ENCODE results near the gene GALNT18. TPM values are rescaled to one million over a fixed set of nuclear protein-coding genes. Genes with fewer than 3 reads are reported as not detected.

Gene GALNT18
- total and polyA plus RNA-seq, 2 of the 4 experiments (the other 2 are of a cell fraction): 9.5 to 11.3 TPM

DNA sequence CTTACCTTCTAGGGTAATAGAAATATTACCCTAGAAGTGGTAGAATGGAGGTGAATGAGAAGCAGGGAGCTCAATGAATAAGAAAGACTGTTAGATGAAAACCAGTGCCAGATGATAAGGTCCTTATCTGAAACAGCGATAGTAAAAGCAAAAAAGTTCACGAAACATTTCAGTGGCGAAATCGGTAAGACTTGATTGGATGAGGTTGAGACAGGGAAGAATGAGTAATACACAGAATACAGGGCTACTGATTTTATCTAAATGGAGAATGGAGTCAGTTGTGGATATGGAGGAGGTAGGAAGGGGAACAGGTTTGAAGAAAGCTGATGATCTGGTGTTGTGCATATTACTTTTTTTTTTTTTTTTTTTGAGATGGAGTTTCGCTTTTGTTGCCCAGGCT lies 96.5 kb downstream of the GALNT18 start:
- POLR2A ChIA-PET (ENCODE audit: unreplicated experiment): no interaction called here
- no TSS peak for BruUV-seq (replicated peaks)
- H3K4ac ChIP-seq (ENCODE audit: low read depth, low read length): no peak overlapping the region
- H3K27me3 ChIP-seq (ENCODE audit: control insufficient read depth, insufficient read depth, low read length): peaks cover 2% of the 10 kb centered on the region; the same call in 1 of the 2 replicates
- no peak overlapping the region for H3K9ac ChIP-seq (ENCODE audit: low read depth, low read length)
- H3K9me1 ChIP-seq (ENCODE audit: insufficient read depth, low read length): no peaks in the 10 kb centered on the region
- no peak overlapping the region for H2AK9ac ChIP-seq (replicated peaks; ENCODE audit: low read depth, low read length, poor library complexity)
- H3K56ac ChIP-seq (ENCODE audit: extremely low read depth, insufficient read depth, low read length): no peak overlapping the region
- H3K4me2 ChIP-seq (ENCODE audit: low read depth, low read length): no peak overlapping the region
- CTCF ChIA-PET: interaction anchor here (0.6 kb wide), 1 partner anchor 141 kb away, joined by 3 read pairs; no protein-coding TSS in a partner anchor
- H2BK20ac ChIP-seq (ENCODE audit: low read depth, low read length): no peak overlapping the region
- no peak overlapping the region for H2AK5ac ChIP-seq (ENCODE audit: low read depth, low read length)
- TF ChIP-seq CEBPB (IDR thresholded peaks at IDR 0.05; ENCODE audit: low read depth, low read length) (no peak), USF2 (IDR thresholded peaks at IDR 0.05; ENCODE audit: low read depth, low read length) (no peak), BHLHE40 (IDR thresholded peaks at IDR 0.05; ENCODE audit: low read depth, low read length) (no peak), RCOR1 (IDR thresholded peaks at IDR 0.05; ENCODE audit: insufficient replicate concordance, low read length) (no peak), FOS (IDR thresholded peaks at IDR 0.05; ENCODE audit: low read depth, low read length) (no peak), POLR2A (IDR thresholded peaks at IDR 0.05; ENCODE audit: low read depth, low read length) (no peak), MXI1 (IDR thresholded peaks at IDR 0.05; ENCODE audit: borderline replicate concordance, low read depth, low read length) (no peak), ELK1 (IDR thresholded peaks at IDR 0.05; ENCODE audit: borderline replicate concordance, low read depth, low read length) (no peak), RFX5 (IDR thresholded peaks at IDR 0.05; ENCODE audit: low read depth, low read length) (no peak), MAZ (IDR thresholded peaks at IDR 0.05; ENCODE audit: borderline replicate concordance, low read depth, low read length) (no peak)
- TF ChIP-seq, protein P1, sequence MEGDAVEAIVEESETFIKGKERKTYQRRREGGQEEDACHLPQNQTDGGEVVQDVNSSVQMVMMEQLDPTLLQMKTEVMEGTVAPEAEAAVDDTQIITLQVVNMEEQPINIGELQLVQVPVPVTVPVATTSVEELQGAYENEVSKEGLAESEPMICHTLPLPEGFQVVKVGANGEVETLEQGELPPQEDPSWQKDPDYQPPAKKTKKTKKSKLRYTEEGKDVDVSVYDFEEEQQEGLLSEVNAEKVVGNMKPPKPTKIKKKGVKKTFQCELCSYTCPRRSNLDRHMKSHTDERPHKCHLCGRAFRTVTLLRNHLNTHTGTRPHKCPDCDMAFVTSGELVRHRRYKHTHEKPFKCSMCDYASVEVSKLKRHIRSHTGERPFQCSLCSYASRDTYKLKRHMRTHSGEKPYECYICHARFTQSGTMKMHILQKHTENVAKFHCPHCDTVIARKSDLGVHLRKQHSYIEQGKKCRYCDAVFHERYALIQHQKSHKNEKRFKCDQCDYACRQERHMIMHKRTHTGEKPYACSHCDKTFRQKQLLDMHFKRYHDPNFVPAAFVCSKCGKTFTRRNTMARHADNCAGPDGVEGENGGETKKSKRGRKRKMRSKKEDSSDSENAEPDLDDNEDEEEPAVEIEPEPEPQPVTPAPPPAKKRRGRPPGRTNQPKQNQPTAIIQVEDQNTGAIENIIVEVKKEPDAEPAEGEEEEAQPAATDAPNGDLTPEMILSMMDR (conservative IDR thresholded peaks at IDR 0.05; ENCODE audit: low read depth, low read length): no peak
- H3K4me1 ChIP-seq (ENCODE audit: control insufficient read depth, insufficient read depth, low read length): no peaks in the 10 kb centered on the region
- dilution Hi-C loops (cut with HindIII; ENCODE audit: low sequenced_read_pairs, unreplicated experiment) (no loop called here), in situ Hi-C loops (cut with MboI; ENCODE audit: low sequenced_read_pairs) (no loop called here), intact Hi-C loops (cut with micrococcal nuclease) (no loop called here)
- H2BK120ac ChIP-seq (ENCODE audit: low read depth, low read length): no peak overlapping the region
- H3K79me1 ChIP-seq (ENCODE audit: low read depth in 1 of 2, low read length in 2 of 2): no peaks in the 10 kb centered on the region; a peak in 1 of 4 replicates
- no peaks in the 10 kb centered on the region; the same call in 1 of the 2 replicates for H4K20me1 ChIP-seq (ENCODE audit: insufficient read depth, low read length)
- H3K27ac ChIP-seq (ENCODE audit: insufficient read depth, low read length): no peak overlapping the region
- ATAC-seq (ENCODE audit: low read depth) (no peak), DNase-seq (no peak)
- no peak overlapping the region for H3K23ac ChIP-seq (ENCODE audit: low read depth, low read length)
- H2AFZ ChIP-seq (replicated peaks; ENCODE audit: low read length, poor library complexity): no peak overlapping the region
- H4K91ac ChIP-seq (ENCODE audit: insufficient read depth, low read depth, low read length): no peak overlapping the region
- H3K9me3 ChIP-seq (ENCODE audit: control insufficient read depth, insufficient read depth, low read length): no peaks in the 10 kb centered on the region
- H3K18ac ChIP-seq (ENCODE audit: low read depth, low read length): no peak overlapping the region
- no peak overlapping the region for H2BK15ac ChIP-seq (ENCODE audit: low read depth, low read length)
- no peak overlapping the region for H2BK5ac ChIP-seq (ENCODE audit: low read depth, low read length, poor library complexity, severe bottlenecking)
- no peak overlapping the region for H3K14ac ChIP-seq (replicated peaks; ENCODE audit: low read depth, low read length)
- no peak overlapping the region for H4K5ac ChIP-seq (ENCODE audit: low read depth, low read length)
- H3K36me3 ChIP-seq (ENCODE audit: control insufficient read depth, insufficient read depth, low read length): no peaks in the 10 kb centered on the region
- no peak overlapping the region for H3K4me3 ChIP-seq (ENCODE audit: insufficient read depth, low read depth, low read length)
- no peak overlapping the region for H4K8ac ChIP-seq (ENCODE audit: low read depth in 2 of 2, low read length in 2 of 2)
- WGBS, 2 experiments (ENCODE audit: extremely low coverage in 2 of 2, insufficient read length in 1 of 2): 93% methylated on average over 4 of the region's 5 CpGs; no CpG with 5 or more reads in 1 of the 2 experiments

Data from IMR-90 (cell line).